Smooth muscle cell (in vitro differentiated cells): ENCODE measurements around the gene KRT39. TPM values are rescaled to one million over a fixed set of nuclear protein-coding genes. Genes with fewer than 3 reads are reported as not detected.

Source experiments
- DNase-seq: peaks from one replicate; lab custom pipeline; 2025; ENCODE audit not compliant: unreplicated experiment; lab: John Stamatoyannopoulos, UW
- H2AFZ ChIP-seq: fragments of 200-600 bp; sonication (generic); 2 replicates; pipeline ENCODE4 v1.6.0; 2016; ENCODE audit warnings: antibody characterized with exemption, low read depth, mild to moderate bottlenecking
- H3F3A ChIP-seq: fragments of 200-600 bp; sonication (generic); 2 replicates; pipeline ENCODE4 v1.6.0; 2017; ENCODE audit warnings: antibody characterized with exemption, low read depth
- H3K27ac ChIP-seq: fragments of 200-600 bp; sonication (generic); 2 replicates; pipeline ENCODE4 v1.5.1; 2016; ENCODE audit warnings: low read depth, mild to moderate bottlenecking
- H3K27me3 ChIP-seq: fragments of 200-600 bp; sonication (generic); 2 replicates; pipeline ENCODE4 v1.6.1; 2016; ENCODE audit warnings: low read depth, mild to moderate bottlenecking
- H3K36me3 ChIP-seq: fragments of 200-600 bp; sonication (generic); 2 replicates; pipeline ENCODE4 v1.5.1; 2016; ENCODE audit warnings: low read depth
- H3K4me1 ChIP-seq: fragments of 200-600 bp; sonication (generic); 2 replicates; pipeline ENCODE4 v1.5.1; 2016; ENCODE audit warnings: low read depth
- H3K4me2 ChIP-seq: fragments of 200-600 bp; sonication (generic); 2 replicates; pipeline ENCODE4 v1.6.0; 2016; ENCODE audit warnings: mild to moderate bottlenecking
- H3K4me3 ChIP-seq: fragments of 200-600 bp; sonication (generic); 2 replicates; pipeline ENCODE4 v1.5.1; 2016; ENCODE audit warnings: mild to moderate bottlenecking
- H3K79me2 ChIP-seq: fragments of 200-600 bp; sonication (generic); 2 replicates; pipeline ENCODE4 v1.6.0; 2016; ENCODE audit warnings: low read depth, mild to moderate bottlenecking
- H3K9ac ChIP-seq: fragments of 200-600 bp; sonication (generic); 2 replicates; pipeline ENCODE4 v1.6.0; 2016; ENCODE audit warnings: low read depth
- H3K9me3 ChIP-seq: fragments of 200-600 bp; sonication (generic); replicated peaks from 2 replicates; pipeline ENCODE4 v1.5.1; 2016; ENCODE audit warnings: low read depth
- H4K20me1 ChIP-seq: fragments of 200-600 bp; sonication (generic); 2 replicates; pipeline ENCODE4 v1.6.0; 2016; ENCODE audit warnings: low read depth
- WGBS: methylation state at CpG from one replicate; pipeline ENCODE4 v1.1.7; 2016; ENCODE audit warnings: low lambda C conversion rate; 5-methylcytosine and 5-hydroxymethylcytosine counted together
- polyA plus RNA-seq: library from polyadenylated mRNA; unstranded; fragments of >200 nt; fragmentation: Nextera tagmentation; extraction: Ambion mirVana; gene quantifications from 2 replicates; pipeline ENCODE4 v1.2.1, GENCODE V29; 2016
- total RNA-seq: library from RNA; depleted of rRNA; stranded (reverse); fragments of >200 nt; gene quantifications from 2 replicates; pipeline ENCODE4 v1.2.3, GENCODE V29; 2014
- TF ChIP-seq, protein P1 (sequence below): fragments of 200-600 bp; sonication (generic); IDR thresholded peaks from 2 replicates; pipeline ENCODE4 v1.5.1; 2017; ENCODE audit warnings: borderline replicate concordance, mild to moderate bottlenecking, antibody characterized with exemption; ENCODE audit not compliant: insufficient read depth, poor library complexity, severe bottlenecking

Gene KRT39
- total and polyA plus RNA-seq, 2 experiments from 2014 or later: not detected

DNA sequence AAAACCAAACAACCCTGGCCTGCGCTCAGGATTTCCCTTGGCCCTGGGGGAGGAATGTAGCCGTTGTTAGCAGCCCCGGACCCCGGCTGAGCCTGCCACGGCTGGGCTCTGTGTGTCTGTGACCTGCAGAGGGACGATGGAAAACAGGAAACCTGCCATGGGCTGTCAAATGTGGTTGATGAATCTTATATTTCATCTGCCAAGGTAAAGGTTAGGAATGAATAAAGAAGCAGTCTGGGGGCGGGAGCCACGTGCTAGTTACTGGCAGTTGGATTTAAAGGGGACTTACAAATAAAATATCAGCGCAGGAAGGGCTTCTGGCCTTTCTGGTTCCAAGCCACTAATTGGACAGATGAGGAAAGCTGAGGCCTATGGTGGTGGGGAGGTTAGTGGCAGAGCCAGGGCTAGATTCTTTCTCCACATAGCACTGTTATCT, 29.3 kb downstream of the KRT39 start, which contains the start of gene KRT23:
KRT23 (minus strand) TSS at position 263 of the 436 bp plus-strand sequence. CDS start 1,043 bp downstream, outside the sequence.
- no peaks in the 10 kb centered on the region for H3K9me3 ChIP-seq
- H3K27ac ChIP-seq: peak within 1 kb of the TSS; percentile 41
- no peaks in the 10 kb centered on the region for H3K27me3 ChIP-seq
- TF ChIP-seq, protein P1, sequence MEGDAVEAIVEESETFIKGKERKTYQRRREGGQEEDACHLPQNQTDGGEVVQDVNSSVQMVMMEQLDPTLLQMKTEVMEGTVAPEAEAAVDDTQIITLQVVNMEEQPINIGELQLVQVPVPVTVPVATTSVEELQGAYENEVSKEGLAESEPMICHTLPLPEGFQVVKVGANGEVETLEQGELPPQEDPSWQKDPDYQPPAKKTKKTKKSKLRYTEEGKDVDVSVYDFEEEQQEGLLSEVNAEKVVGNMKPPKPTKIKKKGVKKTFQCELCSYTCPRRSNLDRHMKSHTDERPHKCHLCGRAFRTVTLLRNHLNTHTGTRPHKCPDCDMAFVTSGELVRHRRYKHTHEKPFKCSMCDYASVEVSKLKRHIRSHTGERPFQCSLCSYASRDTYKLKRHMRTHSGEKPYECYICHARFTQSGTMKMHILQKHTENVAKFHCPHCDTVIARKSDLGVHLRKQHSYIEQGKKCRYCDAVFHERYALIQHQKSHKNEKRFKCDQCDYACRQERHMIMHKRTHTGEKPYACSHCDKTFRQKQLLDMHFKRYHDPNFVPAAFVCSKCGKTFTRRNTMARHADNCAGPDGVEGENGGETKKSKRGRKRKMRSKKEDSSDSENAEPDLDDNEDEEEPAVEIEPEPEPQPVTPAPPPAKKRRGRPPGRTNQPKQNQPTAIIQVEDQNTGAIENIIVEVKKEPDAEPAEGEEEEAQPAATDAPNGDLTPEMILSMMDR: no peak
- no peaks in the 10 kb centered on the region for H3K36me3 ChIP-seq
- no peaks in the 10 kb centered on the region for H4K20me1 ChIP-seq
- no peak within 1 kb of the TSS for H2AFZ ChIP-seq
- 50% methylated on average over 9 of the region's 9 CpGs for WGBS
- no peaks in the 10 kb centered on the region for H3F3A ChIP-seq
- no peak for DNase-seq
- H3K9ac ChIP-seq: peak within 1 kb of the TSS; percentile 6
- H3K4me1 ChIP-seq: peaks cover 20% of the 10 kb centered on the region
- no peak within 1 kb of the TSS for H3K4me2 ChIP-seq
- H3K4me3 ChIP-seq: no peak within 1 kb of the TSS
- no peaks in the 10 kb centered on the region for H3K79me2 ChIP-seq

DNA sequence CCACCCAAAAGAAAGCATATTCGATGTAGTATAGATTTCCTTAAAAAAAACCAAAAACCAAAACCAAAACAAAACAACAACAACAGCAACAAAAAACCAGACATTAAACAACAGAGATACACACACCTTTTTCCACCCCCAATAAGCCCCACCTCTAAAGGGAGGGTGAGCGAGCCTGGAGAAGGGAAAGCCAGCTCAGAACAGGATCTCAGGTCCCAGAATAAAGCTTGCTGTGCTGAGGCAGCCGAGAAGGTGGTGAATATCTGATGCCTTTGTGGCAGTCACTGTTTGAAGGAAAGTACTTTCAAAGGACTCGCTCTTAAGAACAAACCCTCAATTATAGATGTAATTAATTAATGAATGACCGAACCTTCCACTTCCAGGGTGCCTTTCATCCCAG, 29.8 kb downstream of the KRT39 start:
- Histone ChIP-seq H3K9ac (peak overlapping the region; percentile 6), H3K27ac (peak overlapping the region; percentile 41)
- WGBS: 80% methylated on average over 5 of the region's 5 CpGs

DNA sequence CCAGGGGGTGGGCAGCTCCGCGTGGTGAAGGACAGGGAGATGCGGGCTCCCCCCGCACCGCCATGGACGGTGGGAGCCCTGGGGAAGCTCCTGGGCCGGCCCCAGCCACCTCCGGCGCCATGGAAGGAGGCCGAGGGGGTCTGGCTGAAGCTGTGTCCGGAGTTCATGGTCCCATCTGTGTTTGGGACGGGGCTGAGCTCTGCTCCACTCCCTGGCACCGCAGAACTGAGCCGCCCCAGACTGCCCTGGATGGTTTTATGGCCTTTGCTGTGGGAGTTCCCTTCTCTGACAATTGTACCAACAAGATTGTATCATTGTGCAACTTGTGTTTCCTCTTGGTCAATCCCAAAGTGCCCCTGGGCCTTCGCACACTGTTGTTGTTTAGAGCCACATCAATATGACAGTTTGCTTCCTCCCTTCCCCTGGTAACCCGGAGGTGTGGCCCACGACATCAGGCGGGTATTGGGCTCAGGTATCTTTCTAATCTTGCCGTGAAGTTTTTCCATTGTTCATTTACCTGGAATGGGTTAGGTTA, 30.2 kb downstream of the KRT39 start:
- Histone ChIP-seq H3K27me3 (no peaks in the 10 kb centered on the region), H2AFZ (no peak overlapping the region), H3K9me3 (no peaks in the 10 kb centered on the region), H3F3A (no peaks in the 10 kb centered on the region), H3K36me3 (no peaks in the 10 kb centered on the region), H3K4me1 (peaks cover 29% of the 10 kb centered on the region), H3K4me2 (peak overlapping the region; percentile 17), H3K27ac (peak overlapping the region; percentile 41), H4K20me1 (no peaks in the 10 kb centered on the region), H3K9ac (no peak overlapping the region), H3K79me2 (no peaks in the 10 kb centered on the region), H3K4me3 (no peak overlapping the region)
- DNase-seq: no peak
- WGBS: 88% methylated on average over 19 of the region's 19 CpGs
- TF ChIP-seq, protein P1: no peak

More for the DNA sequence above, 29.8 kb downstream of the KRT39 start:
- Histone ChIP-seq H3K79me2 (no peaks in the 10 kb centered on the region), H3K9me3 (no peaks in the 10 kb centered on the region), H3K4me2 (no peak overlapping the region), H3K4me1 (peaks cover 24% of the 10 kb centered on the region), H3F3A (no peaks in the 10 kb centered on the region), H3K4me3 (no peak overlapping the region), H3K27me3 (no peaks in the 10 kb centered on the region), H4K20me1 (no peaks in the 10 kb centered on the region), H2AFZ (no peak overlapping the region), H3K36me3 (no peaks in the 10 kb centered on the region)
- no peak for DNase-seq
- TF ChIP-seq, protein P1: no peak

DNA sequence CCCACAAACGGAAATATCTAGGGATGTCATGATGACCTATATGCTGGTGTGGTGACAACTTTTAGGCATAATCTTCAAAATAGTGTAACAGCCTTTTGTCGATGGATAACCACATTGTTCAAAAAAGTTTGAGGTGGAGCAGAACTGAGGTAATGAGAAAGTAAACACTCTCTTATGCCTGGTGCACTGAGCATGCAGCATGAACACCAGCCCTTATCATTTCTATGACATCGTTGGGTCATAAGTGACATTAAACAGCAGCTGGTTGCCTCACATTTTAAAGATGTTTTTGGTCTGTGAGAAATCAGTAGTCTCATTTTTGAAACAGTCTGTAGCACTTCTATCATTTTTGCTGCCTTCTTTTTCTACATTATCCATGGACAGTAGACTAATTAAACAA, 31.1 kb downstream of the KRT39 start:
- Histone ChIP-seq H3K4me1 (peaks cover 31% of the 10 kb centered on the region), H3F3A (no peaks in the 10 kb centered on the region), H3K36me3 (no peaks in the 10 kb centered on the region), H3K27ac (no peak overlapping the region), H2AFZ (no peak overlapping the region), H3K9me3 (no peaks in the 10 kb centered on the region), H3K27me3 (no peaks in the 10 kb centered on the region), H4K20me1 (no peaks in the 10 kb centered on the region), H3K4me2 (peak overlapping the region; percentile 17), H3K9ac (no peak overlapping the region), H3K79me2 (no peaks in the 10 kb centered on the region), H3K4me3 (no peak overlapping the region)
- WGBS: 42% methylated on average over 3 of the region's 3 CpGs
- TF ChIP-seq, protein P1: no peak
- no peak for DNase-seq
